ENCODE measurements around the gene HMOX2.
A peak's percentile ranks its signal among the peaks of the same experiment; 100 is the strongest.

The HMOX2 gene

GRCh38 chr16:4525634-4526277 lies 49.6 kb downstream of the HMOX2 start:
- no peaks in the 10 kb centered on the region for H3K4me1 ChIP-seq (ENCODE audit: insufficient read depth, low read length)
- DNase-seq (no peak), ATAC-seq (ENCODE audit: insufficient read depth, low read depth) (no peak)
- no peak overlapping the region for H3K27ac ChIP-seq (ENCODE audit: low read length)
- no peaks in the 10 kb centered on the region for H3K9me3 ChIP-seq (ENCODE audit: insufficient read depth, low read length, severe bottlenecking)
- H4K20me1 ChIP-seq (ENCODE audit: insufficient read depth, low read length) = no peaks in the 10 kb centered on the region
- TF ChIP-seq CTCF (IDR thresholded peaks at IDR 0.05; ENCODE audit: borderline replicate concordance, extremely low read depth, low read length, poor library complexity, severe bottlenecking) (no peak), EZH2 (IDR thresholded peaks at IDR 0.05; ENCODE audit: borderline replicate concordance, low read depth, low read length, severe bottlenecking) (no peak)
- no peaks in the 10 kb centered on the region for H3K36me3 ChIP-seq (ENCODE audit: insufficient read depth, low read length)
- no peak overlapping the region for H2AFZ ChIP-seq (ENCODE audit: low read depth, low read length)
- no peak overlapping the region for H3K4me2 ChIP-seq (ENCODE audit: insufficient read depth, low read length)
- no peaks in the 10 kb centered on the region for H3K27me3 ChIP-seq (ENCODE audit: insufficient read depth, low read length, poor library complexity)
- H3K79me2 ChIP-seq (ENCODE audit: insufficient read depth, low read length) = no peaks in the 10 kb centered on the region
- H3K9ac ChIP-seq (ENCODE audit: low read depth, low read length) = no peak overlapping the region
- no peak overlapping the region for H3K4me3 ChIP-seq (ENCODE audit: low read depth in 1 of 2, low read length in 2 of 2)

- Histone ChIP-seq H3K36me3 (ENCODE audit: insufficient read depth, low read length) (no peaks in the 10 kb centered on the region), H2AFZ (ENCODE audit: low read depth, low read length) (no peak overlapping the region), H3K27me3 (ENCODE audit: insufficient read depth, low read length, poor library complexity) (no peaks in the 10 kb centered on the region), H3K9me3 (ENCODE audit: insufficient read depth, low read length, severe bottlenecking) (no peaks in the 10 kb centered on the region), H4K20me1 (ENCODE audit: insufficient read depth, low read length) (no peaks in the 10 kb centered on the region), H3K27ac (ENCODE audit: low read length) (no peak overlapping the region), H3K79me2 (ENCODE audit: insufficient read depth, low read length) (no peaks in the 10 kb centered on the region), H3K4me2 (ENCODE audit: insufficient read depth, low read length) (no peak overlapping the region), H3K4me3 (ENCODE audit: low read depth in 1 of 2, low read length in 2 of 2) (no peak overlapping the region), H3K4me1 (ENCODE audit: insufficient read depth, low read length) (no peaks in the 10 kb centered on the region), H3K9ac (ENCODE audit: low read depth, low read length) (no peak overlapping the region)
- TF ChIP-seq CTCF (IDR thresholded peaks at IDR 0.05; ENCODE audit: borderline replicate concordance, extremely low read depth, low read length, poor library complexity, severe bottlenecking) = no peak
- TF ChIP-seq EZH2 (IDR thresholded peaks at IDR 0.05; ENCODE audit: borderline replicate concordance, low read depth, low read length, severe bottlenecking) = no peak
- DNase-seq (no peak), ATAC-seq (ENCODE audit: insufficient read depth, low read depth) (peak; percentile 27; the same call in 1 of the 3 replicates)
These were observed 53.2 kb downstream of the HMOX2 start for GRCh38 chr16:4529085-4530060.

- Histone ChIP-seq H3K36me3 (ENCODE audit: insufficient read depth, low read length) (no peaks in the 10 kb centered on the region), H3K9me3 (ENCODE audit: insufficient read depth, low read length, severe bottlenecking) (no peaks in the 10 kb centered on the region), H4K20me1 (ENCODE audit: insufficient read depth, low read length) (no peaks in the 10 kb centered on the region), H3K79me2 (ENCODE audit: insufficient read depth, low read length) (no peaks in the 10 kb centered on the region), H3K27me3 (ENCODE audit: insufficient read depth, low read length, poor library complexity) (peaks cover 3% of the 10 kb centered on the region), H2AFZ (ENCODE audit: low read depth, low read length) (no peak overlapping the region), H3K4me1 (ENCODE audit: insufficient read depth, low read length) (no peaks in the 10 kb centered on the region), H3K27ac (ENCODE audit: low read length) (no peak overlapping the region), H3K9ac (ENCODE audit: low read depth, low read length) (no peak overlapping the region), H3K4me2 (ENCODE audit: insufficient read depth, low read length) (no peak overlapping the region), H3K4me3 (ENCODE audit: low read depth in 1 of 2, low read length in 2 of 2) (no peak overlapping the region)
- ATAC-seq (ENCODE audit: insufficient read depth, low read depth) (no peak), DNase-seq (no peak)
- TF ChIP-seq CTCF (IDR thresholded peaks at IDR 0.05; ENCODE audit: borderline replicate concordance, extremely low read depth, low read length, poor library complexity, severe bottlenecking) = no peak
- TF ChIP-seq EZH2 (IDR thresholded peaks at IDR 0.05; ENCODE audit: borderline replicate concordance, low read depth, low read length, severe bottlenecking) = no peak
These were observed 55.6 kb downstream of the HMOX2 start for GRCh38 chr16:4531811-4532210.

Measured in DND-41 (cell line).